HG03060 (cell line): ENCODE data around the gene REXO4.

ENCODE experiments used
- ATAC-seq: cut with Tn5 transposase; IDR thresholded peaks from one replicate; pipeline ENCODE4 v1.9.1; 2021; ENCODE audit warnings: low read depth, moderate number of reproducible peaks; ENCODE audit not compliant: unreplicated experiment

The REXO4 gene

GRCh38 chr9:133371261-133371711 is 46.5 kb downstream of the REXO4 start:
- ATAC-seq = no peak

- no peak for ATAC-seq
Measured at GRCh38 chr9:133370685-133371084, 47.1 kb downstream of the REXO4 start.

- no peak for ATAC-seq
Measured at GRCh38 chr9:133369933-133370332, 47.9 kb downstream of the REXO4 start.

GRCh38 chr9:133369422-133369821 is 48.4 kb downstream of the REXO4 start:
- no peak for ATAC-seq

GRCh38 chr9:133368249-133368881 is 49.4 kb downstream of the REXO4 start:
- no peak for ATAC-seq

GRCh38 chr9:133367778-133368177 is 50.0 kb downstream of the REXO4 start:
- no peak for ATAC-seq

- ATAC-seq = no peak
Measured at GRCh38 chr9:133367221-133367620, 50.6 kb downstream of the REXO4 start.

- no peak for ATAC-seq
Measured at GRCh38 chr9:133366435-133366834, 51.4 kb downstream of the REXO4 start.

- ATAC-seq = no peak
Measured at GRCh38 chr9:133362359-133363044, 55.3 kb downstream of the REXO4 start.

- no peak for ATAC-seq
Measured at GRCh38 chr9:133361507-133362092, 56.2 kb downstream of the REXO4 start.

- ATAC-seq = no peak
Measured at GRCh38 chr9:133360400-133361393, 57.1 kb downstream of the REXO4 start.

- ATAC-seq = no peak
Measured at GRCh38 chr9:133359399-133360175, 58.2 kb downstream of the REXO4 start.

- ATAC-seq = no peak
Measured at GRCh38 chr9:133357656-133358055, 60.2 kb downstream of the REXO4 start.

GRCh38 chr9:133356391-133357091 is 61.3 kb downstream of the REXO4 start, which contains the start of the genes SURF1 and SURF2:
TSS of gene SURF1 (minus strand) at chr9:133356487. CDS start at chr9:133356453, 34 bp downstream.
TSS of gene SURF2 (plus strand) at chr9:133356550. CDS start at chr9:133356593, 43 bp downstream.
- ATAC-seq = no peak
